ENCODE measurements around the gene RWDD4. TPM values are rescaled to one million over a fixed set of nuclear protein-coding genes. Genes with fewer than 3 reads are reported as not detected.
A peak's percentile ranks its signal among the peaks of the same experiment; 100 is the strongest.

RWDD4 gene
- total RNA-seq, 4 donors from 2014 or later = 34.6 to 65.2 (median 51.9) TPM

DNA sequence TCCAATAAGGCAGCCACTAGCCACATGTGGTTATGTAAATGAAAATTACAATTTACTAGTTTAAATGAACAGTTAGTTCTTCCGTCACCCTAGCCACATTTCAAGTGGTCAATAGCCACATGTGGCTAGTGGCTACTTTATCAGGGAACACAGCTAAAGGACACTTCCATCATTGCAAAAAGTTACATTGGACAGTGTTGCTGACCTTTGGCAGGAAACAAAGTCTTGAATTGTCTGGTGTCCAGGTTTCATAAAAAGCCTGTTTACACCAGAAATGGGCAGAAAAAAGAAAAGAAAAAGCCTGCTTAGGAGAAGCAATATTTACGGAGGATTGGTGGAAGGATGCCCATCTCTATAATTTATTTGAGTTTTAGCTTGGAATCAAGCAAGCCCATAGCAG, 38.6 kb downstream of the RWDD4 start:
- H3K27ac ChIP-seq = peak overlapping the region; percentile 69 to 81 (median 76)
- no peaks in the 10 kb centered on the region for H3K36me3 ChIP-seq
- no peaks in the 10 kb centered on the region for H3K9me3 ChIP-seq
- H3K4me3 ChIP-seq = no peak overlapping the region
- intact Hi-C loops (cut with DNase I; ENCODE audit: low total_unique reads) = no loop called here
- H3K4me1 ChIP-seq = peaks cover 7 to 9% of the 10 kb centered on the region in 2 donors
- ATAC-seq = no peak
- TF ChIP-seq POLR2A (IDR thresholded peaks at IDR 0.05) = no peak
- TF ChIP-seq, protein P1, sequence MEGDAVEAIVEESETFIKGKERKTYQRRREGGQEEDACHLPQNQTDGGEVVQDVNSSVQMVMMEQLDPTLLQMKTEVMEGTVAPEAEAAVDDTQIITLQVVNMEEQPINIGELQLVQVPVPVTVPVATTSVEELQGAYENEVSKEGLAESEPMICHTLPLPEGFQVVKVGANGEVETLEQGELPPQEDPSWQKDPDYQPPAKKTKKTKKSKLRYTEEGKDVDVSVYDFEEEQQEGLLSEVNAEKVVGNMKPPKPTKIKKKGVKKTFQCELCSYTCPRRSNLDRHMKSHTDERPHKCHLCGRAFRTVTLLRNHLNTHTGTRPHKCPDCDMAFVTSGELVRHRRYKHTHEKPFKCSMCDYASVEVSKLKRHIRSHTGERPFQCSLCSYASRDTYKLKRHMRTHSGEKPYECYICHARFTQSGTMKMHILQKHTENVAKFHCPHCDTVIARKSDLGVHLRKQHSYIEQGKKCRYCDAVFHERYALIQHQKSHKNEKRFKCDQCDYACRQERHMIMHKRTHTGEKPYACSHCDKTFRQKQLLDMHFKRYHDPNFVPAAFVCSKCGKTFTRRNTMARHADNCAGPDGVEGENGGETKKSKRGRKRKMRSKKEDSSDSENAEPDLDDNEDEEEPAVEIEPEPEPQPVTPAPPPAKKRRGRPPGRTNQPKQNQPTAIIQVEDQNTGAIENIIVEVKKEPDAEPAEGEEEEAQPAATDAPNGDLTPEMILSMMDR (IDR thresholded peaks at IDR 0.05 in 4 of 5, conservative IDR thresholded peaks at IDR 0.05 in 1 of 5) = no peak
- no peak for DNase-seq
- in situ Hi-C loops (cut with MboI; ENCODE audit: low sequenced_read_pairs in 4 of 4) = no loop called here
- no peaks in the 10 kb centered on the region for H3K27me3 ChIP-seq

DNA sequence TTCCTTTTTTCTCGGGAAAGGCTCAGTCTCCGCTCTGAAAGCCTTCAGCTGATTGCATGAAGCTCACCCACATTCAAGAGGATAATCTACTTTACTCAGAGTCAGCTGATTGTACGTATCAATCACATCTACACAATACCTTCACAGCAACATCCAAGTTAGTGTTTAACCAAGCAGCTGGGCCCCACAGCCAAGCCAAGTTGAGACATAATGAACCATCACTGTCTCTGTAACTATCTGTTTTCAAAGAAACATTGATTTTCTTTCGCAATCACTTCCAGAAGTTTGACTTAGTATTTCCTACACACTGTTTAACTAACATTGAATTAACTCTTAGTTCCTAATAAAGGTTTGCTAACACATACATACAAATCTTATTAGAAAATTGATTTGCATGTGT, 40.3 kb downstream of the RWDD4 start:
- Histone ChIP-seq H3K4me3 (peak overlapping the region in 1 of 4 donors; percentile 30), H3K36me3 (no peaks in the 10 kb centered on the region), H3K4me1 (peaks cover 7 to 9% of the 10 kb centered on the region in 2 donors), H3K27me3 (no peaks in the 10 kb centered on the region), H3K9me3 (no peaks in the 10 kb centered on the region), H3K27ac (peak overlapping the region; percentile 69 to 81 (median 76))
- in situ Hi-C loops (cut with MboI; ENCODE audit: low sequenced_read_pairs in 4 of 4) (no loop called here), intact Hi-C loops (cut with DNase I; ENCODE audit: low total_unique reads) (loop anchor here (1.0 kb wide), 3 partner anchors 30 to 146 kb away; no protein-coding TSS in a partner anchor)
- DNase-seq = no peak
- TF ChIP-seq, protein P1 (IDR thresholded peaks at IDR 0.05 in 4 of 5, conservative IDR thresholded peaks at IDR 0.05 in 1 of 5) = no peak
- no peak for TF ChIP-seq POLR2A (IDR thresholded peaks at IDR 0.05)
- peak; percentile 56 to 64 for ATAC-seq

DNA sequence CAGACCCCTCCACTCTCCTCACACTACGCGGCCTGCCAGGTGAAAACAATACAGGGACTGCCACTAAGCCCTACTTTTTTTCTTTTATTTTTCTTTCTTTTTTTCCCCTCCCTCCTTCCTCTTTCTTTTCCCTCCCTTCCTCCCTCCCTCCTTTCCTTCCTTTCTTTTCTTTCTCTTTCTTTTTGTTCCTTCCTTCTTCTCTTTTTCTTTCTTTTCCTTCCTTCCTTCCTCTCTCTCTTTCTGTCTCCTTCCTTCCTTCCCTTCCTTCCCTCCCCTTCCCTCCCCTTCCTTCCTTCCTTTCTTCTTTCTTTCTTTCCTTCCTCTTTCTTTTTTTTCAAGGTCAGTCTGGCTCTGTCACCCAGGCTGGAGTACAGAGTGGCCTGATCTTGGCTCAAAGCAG, 41.9 kb downstream of the RWDD4 start:
- intact Hi-C loops (cut with DNase I; ENCODE audit: low total_unique reads) (no loop called here), in situ Hi-C loops (cut with MboI; ENCODE audit: low sequenced_read_pairs in 4 of 4) (no loop called here)
- ATAC-seq (no peak), DNase-seq (no peak)
- Histone ChIP-seq H3K36me3 (no peaks in the 10 kb centered on the region), H3K4me1 (peaks cover 7 to 9% of the 10 kb centered on the region in 2 donors), H3K27ac (no peak overlapping the region), H3K4me3 (no peak overlapping the region), H3K9me3 (no peaks in the 10 kb centered on the region), H3K27me3 (no peaks in the 10 kb centered on the region)
- TF ChIP-seq, protein P1 (IDR thresholded peaks at IDR 0.05 in 4 of 5, conservative IDR thresholded peaks at IDR 0.05 in 1 of 5) = no peak
- no peak for TF ChIP-seq POLR2A (IDR thresholded peaks at IDR 0.05)

DNA sequence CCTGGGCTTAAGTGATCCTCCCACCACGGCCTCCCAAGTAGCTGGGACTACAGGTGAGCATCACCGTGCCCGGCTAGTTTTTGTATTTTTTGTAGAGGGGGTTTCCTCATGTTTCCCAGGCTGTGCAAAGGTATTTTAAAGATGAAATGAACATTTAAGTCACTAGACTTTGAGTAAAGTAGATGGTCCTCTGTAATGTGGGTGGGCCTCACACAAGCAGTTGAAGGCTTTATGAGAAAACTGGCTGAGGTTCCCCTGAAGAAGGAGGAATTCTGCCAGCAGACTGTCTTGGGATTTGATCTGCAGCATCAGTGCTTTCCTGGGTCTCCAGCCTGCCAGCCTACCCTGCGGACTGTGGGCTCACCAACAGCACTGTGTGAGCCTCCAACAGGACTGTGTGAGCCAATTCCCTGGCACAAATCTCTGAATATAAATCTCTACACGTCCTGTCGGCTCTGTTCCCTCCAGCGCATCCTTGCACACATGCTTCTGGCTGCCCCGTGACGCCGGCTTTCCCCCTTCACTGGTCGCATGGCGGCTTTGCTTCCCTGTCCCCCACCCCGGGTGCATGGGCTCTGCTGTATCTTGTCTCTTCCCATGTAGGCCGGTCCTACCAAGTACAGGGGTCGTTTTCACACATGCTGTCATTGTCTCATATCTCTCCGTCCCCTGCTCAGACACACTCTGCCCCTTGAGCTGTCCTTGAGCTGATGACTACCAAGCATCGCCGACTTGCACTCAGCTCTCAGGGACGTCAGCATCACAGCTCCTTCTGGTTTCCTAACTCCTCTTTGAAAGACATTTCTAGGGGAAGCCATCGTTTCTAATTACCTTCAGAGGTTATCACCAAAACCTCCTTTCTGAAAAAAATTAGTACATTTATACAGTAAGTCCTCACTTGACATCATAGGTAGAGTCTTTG, 46.4 kb downstream of the RWDD4 start:
- intact Hi-C loops (cut with DNase I; ENCODE audit: low total_unique reads) = no loop called here
- no peak overlapping the region for H3K27ac ChIP-seq

More for the DNA sequence above, 46.4 kb downstream of the RWDD4 start:
- ATAC-seq (no peak), DNase-seq (no peak)
- peaks cover 0 to 10% of the 10 kb centered on the region in 2 donors for H3K4me1 ChIP-seq
- no peaks in the 10 kb centered on the region for H3K36me3 ChIP-seq
- TF ChIP-seq, protein P1 (IDR thresholded peaks at IDR 0.05 in 4 of 5, conservative IDR thresholded peaks at IDR 0.05 in 1 of 5) = no peak
- TF ChIP-seq POLR2A (IDR thresholded peaks at IDR 0.05) = no peak
- no peaks in the 10 kb centered on the region for H3K9me3 ChIP-seq
- in situ Hi-C loops (cut with MboI; ENCODE audit: low sequenced_read_pairs in 4 of 4) = no loop called here
- no peak overlapping the region for H3K4me3 ChIP-seq
- no peaks in the 10 kb centered on the region for H3K27me3 ChIP-seq

Measured in gastrocnemius medialis (tissue), 4 donors.